HG03469 (cell line): ENCODE measurements around the gene ZRANB1.

Experiments used
- ATAC-seq: cut with Tn5 transposase; IDR thresholded peaks from one replicate; pipeline ENCODE4 v1.9.1; 2021; ENCODE audit warnings: mild to moderate bottlenecking, moderate library complexity, moderate number of reproducible peaks; ENCODE audit not compliant: unreplicated experiment

ZRANB1 gene

DNA sequence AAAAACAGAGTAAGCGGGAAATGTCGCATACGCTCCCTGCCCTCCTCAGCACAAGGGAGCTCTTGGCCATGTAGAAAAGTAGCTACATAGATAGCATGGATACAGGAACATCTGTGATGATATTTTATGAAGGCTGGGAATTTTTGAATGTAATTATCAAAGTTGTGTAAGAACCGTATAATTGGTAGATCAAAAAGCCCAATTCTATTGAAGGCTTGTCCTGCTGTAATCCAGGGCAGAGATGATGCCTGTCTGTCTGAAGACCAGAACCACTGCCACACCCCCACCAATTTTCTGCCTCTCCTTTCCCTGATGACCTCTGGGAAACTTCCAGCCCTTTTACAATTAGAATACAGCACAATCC, 51.4 kb downstream of the ZRANB1 start:
- no peak for ATAC-seq

DNA sequence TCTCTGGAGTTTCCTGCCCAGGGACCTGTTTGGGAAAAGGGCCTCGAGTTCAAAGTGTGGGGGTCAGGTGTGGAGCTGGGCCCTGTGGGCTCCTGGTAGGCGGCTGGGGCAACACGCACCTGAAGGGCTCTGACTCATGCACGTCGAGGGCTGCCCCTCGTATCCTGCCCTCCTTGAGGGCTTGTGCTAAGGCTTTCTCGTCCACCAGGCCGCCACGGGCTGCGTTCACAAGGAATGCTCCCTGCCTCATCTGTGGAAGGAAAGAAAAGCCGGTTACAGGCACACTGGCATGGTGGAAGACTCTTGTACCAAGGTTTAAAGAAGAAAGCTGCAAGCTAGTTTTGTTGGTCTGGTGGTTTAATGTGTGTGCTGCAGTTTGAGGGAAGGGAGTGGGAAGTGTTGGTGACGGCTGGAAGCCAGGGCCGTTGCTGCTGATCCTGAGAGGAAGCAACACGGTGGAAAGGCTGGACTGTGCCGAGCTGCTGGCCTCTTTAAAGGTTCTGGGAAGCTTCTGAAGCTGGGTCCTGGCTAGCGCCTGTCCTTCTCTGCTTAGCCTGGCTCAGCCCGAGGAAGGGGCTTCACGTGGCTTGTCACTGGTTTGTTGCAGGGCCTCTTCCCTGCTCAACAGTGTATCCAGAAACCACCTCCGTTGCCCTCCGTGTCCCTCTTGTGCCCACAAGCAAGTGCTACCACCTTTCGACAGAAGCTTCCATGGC, 52.0 kb downstream of the ZRANB1 start:
- ATAC-seq: no peak

- ATAC-seq: no peak
Measured at GRCh38 chr10:124994573-124995473, 52.9 kb downstream of the ZRANB1 start.

DNA sequence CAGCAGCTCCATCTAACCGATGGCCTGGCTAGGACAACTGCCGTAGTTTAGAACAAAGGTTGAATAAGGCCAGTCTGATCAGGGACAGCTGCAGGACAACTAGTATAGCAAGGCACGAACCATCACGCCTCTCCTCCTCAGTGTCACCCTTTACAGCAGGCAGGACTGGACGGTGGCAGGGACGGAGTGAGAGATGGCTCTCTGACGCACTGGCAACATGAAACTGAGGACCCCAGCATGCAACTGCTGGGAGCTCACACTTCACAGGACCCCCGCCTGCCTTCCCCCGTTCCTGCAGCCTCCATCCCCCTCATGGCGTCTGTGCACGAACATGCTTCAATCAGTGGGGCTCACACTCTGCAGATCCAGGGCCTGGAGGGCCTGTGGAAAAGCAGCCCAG, 53.7 kb downstream of the ZRANB1 start:
- ATAC-seq: no peak

GRCh38 chr10:124996127-124996853, 54.4 kb downstream of the ZRANB1 start:
- no peak for ATAC-seq

GRCh38 chr10:124996854-124997215, 54.9 kb downstream of the ZRANB1 start:
- ATAC-seq: no peak

DNA sequence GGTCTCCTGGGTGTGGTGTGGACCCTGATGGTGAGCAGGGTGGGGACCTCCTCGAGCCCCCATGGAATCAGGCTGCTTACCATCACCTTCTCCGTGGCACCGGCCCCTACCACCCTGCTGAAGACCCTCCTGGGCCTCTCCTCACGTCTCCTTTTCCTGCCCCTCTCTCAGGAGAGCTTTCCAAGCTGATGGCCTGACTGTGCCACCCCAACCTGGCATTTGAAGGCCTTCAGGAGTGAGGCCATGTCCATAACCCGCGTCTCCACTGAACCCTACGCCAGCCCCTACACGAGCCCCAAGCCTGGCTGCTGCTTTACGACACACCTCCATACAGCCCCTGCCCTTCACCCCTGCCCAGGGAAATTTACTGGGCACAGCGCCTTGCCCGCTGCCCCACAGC, 55.4 kb downstream of the ZRANB1 start:
- no peak for ATAC-seq

DNA sequence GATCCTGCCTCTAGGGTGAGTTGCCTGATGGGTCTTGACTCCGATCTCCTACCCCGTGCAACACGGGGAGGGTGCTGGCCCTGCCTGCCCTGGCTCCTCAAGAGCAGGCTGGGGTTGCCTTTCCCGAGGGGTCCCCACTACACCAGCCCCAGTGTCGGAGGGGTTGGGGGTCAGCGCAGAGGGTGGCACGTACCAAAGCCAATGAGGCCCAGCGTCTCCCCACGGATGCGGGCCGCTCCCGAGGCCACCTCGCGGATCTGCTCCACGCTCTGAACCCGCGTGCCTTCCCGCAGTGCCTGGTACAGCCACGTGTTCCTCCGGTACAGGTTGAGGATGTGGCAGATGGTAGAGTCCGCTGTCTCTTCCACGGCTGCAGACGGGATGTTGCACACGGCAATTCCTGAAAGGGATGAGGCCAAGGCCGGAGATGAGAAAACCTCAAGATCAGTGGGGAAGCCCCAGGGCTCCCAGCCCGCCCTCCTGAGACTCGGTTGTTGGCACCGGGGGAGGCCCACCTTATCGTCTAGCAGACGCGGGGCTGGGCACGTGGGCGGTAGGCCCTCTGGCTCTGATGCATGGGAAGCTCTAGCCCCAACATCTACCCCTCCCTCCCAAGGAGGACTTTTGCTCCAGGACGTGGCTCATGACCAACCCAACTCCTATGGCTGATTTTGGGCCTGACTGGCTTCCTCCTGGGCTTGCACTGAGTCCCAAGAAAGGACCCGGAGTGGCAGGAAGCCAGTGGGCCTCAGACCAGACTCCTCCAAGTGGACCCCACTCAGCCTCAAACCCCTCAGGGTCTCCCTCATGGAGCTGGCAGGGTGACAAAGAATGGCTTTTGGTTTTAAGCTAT, 56.1 kb downstream of the ZRANB1 start:
- ATAC-seq: no peak

- ATAC-seq: no peak
Measured at GRCh38 chr10:124998624-124999291, 56.8 kb downstream of the ZRANB1 start.

GRCh38 chr10:124999433-125000365, 57.8 kb downstream of the ZRANB1 start:
- no peak for ATAC-seq

DNA sequence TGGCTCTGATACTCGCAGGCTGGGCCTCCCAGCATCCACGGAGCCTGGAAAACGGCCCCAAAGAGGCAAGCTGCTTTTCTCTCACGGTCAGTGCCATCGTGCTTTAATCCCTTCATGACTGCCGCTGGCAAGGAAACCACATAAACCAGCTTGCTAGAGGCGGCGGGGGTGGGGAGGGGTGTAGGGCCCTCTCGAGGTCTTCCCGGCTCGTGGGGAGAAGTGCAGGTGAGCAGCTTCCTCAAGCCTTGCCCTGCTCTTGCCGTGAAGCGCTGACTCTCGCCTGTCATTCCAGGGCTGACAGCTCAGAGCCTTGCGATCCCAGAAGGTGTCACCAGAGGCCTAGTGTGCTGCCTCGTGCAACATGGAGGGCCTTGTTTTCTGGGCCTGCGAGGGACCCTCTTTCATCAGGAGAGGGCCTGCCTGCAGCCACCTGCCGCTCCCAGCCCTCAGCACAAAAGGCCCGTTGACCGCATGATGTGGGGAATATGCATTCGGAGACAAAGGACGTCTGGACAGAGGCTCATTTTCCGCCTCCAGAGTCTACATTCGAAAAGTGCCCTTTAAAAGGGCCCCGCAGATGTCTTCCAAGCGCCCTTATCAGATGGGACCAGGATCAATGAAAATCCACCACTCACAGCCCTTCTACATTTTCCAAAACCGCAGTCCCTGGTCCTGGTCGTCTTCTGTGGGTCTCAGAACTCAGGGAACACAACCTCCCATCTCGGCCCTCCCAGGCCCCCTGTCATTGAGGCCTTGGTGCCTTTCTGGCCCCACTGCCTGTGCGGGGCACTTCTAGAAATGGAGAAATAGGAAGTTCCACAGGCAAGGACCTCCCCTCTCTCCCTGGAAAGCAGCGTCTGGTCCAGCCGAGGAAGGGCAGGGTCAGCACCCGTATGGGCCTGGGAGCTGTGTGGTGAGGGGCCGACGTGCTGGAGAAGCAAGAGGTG, 58.7 kb downstream of the ZRANB1 start:
- no peak for ATAC-seq

GRCh38 chr10:125001313-125002046, 59.6 kb downstream of the ZRANB1 start:
- no peak for ATAC-seq

DNA sequence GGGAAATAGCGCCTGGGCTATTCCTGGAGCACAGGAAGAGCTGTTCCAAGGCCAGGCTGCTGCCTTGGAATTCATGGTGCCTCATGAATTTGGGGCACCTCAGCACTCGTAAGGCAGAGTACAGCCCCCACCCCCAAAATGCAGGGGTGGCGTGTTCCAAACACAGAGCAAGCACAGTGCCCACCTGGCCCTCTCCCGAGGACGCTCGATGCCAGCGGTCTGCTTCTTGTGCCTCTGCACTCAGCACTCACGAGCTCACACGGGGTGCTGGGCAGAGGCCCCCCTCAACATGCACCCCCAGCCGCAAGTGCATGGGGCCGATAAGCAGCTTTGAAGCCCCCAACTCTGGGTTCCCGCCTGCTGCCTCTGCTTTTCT, 60.1 kb downstream of the ZRANB1 start:
- no peak for ATAC-seq

- no peak for ATAC-seq
Measured at GRCh38 chr10:125002423-125003145, 60.7 kb downstream of the ZRANB1 start.

DNA sequence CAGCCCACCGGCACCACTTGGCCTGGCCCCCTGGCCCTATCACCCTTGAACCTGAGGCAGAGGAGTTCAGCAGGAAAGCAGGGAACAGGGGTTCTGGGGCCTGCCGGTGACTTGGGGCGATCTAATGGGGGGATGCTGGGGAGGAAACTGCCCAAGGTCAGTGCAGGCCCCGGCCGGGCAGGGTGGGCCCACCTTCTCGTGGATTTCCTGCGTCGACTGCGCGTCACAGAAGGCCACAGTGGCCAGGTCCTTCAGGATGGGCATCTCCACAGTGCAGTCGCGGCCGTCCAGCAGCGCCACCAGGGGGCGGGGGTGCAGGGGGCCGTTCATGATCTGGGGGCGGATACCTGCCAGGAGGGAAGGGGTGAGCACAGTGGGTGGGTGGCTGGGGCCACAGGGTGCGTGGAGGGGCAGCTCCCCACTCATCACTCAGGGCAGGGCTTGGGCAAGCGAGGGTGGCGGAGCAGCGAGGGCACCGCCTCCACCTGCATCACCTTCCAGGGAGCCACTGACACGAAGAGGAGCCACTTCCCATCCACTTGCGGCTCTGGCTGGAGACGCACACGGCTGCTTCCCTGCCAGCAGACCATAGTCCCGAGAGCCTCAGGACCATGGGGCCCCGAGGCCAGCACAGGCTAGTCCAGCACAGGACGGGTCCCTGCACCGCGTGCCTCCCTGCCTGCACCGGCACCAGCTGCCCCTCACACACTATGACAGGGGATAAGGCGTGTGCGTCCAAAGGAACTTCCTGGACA, 61.4 kb downstream of the ZRANB1 start:
- no peak for ATAC-seq

DNA sequence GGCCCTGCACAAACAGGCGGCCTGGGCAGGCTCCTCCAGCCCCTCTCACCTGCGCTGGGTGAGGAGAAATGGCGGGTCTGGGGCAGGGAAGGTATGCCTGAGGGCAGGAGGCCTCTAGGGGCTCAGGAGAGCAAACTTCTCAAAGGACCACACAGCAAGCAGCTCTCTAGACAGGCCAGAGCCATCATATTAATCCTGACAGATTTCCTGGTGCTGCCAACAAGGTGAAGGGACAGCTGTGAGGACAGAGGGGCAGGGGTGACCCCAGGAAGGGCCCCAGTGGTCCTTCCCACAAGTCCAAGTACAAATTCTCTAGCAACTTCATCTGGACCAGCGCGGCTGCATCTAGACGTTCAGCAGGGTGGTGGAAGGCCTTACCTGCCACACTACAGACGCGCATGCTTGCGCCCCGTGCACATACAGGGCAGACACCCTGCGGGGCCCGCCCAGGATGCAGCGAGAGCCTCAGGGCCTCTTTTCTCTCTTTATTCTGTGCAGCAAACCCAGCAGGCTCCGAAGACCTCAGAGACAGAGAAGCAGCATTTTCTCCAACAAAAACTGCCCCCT, 62.1 kb downstream of the ZRANB1 start:
- no peak for ATAC-seq
